Gastrocnemius medialis (tissue), 4 donors: ENCODE results near the gene METAP1. TPM values are rescaled to one million over a fixed set of nuclear protein-coding genes. Genes with fewer than 3 reads are reported as not detected.
"Not testable (repeated sequence)": the region's sequence is repeated elsewhere in the genome, so short reads cannot be mapped to it uniquely, and the experiment has no call there.

Experiments used
- ATAC-seq, 2 donors: fragments of 150-250 bp; one replicate each; pipeline ENCODE4 v1.9.1; 2016
- DNase-seq, 2 donors: peaks; one replicate each; pipeline ENCODE4 v3.0.0-alpha.2; 2019
- H3K27ac ChIP-seq, 4 donors: fragments of 200-600 bp; sonication (generic); 1 replicate in 1 of 4; 2 replicates in 3 of 4; pipeline ENCODE4 v1.5.1; 2016 to 2018; ENCODE audit warnings: mild to moderate bottlenecking in 2 of 4, moderate library complexity in 1 of 4
- H3K27me3 ChIP-seq, 3 donors: fragments of 200-600 bp; sonication (generic) in 2 of 3; 1 replicate in 1 of 3; 2 replicates in 2 of 3; pipeline versions ENCODE4 v1.5.1 to v1.6.0; 2016 to 2019; ENCODE audit warnings: mild to moderate bottlenecking in 1 of 3, moderate library complexity in 1 of 3
- H3K36me3 ChIP-seq, 2 donors: fragments of 200-600 bp; sonication (generic) in 1 of 2; one replicate each; pipeline ENCODE4 v1.5.1; 2017 to 2018
- H3K4me1 ChIP-seq, 2 donors: fragments of 200-600 bp; sonication (generic) in 1 of 2; one replicate each; pipeline ENCODE4 v1.5.1; 2016 to 2017; ENCODE audit warnings: mild to moderate bottlenecking in 2 of 2
- H3K4me3 ChIP-seq, 4 donors: fragments of 200-600 bp; sonication (generic) in 3 of 4; 1 replicate in 1 of 4; 2 replicates in 3 of 4; pipeline ENCODE4 v1.5.1; 2016 to 2019; ENCODE audit warnings: mild to moderate bottlenecking in 2 of 4
- H3K9me3 ChIP-seq, 3 donors: fragments of 200-600 bp; sonication (generic) in 2 of 3; 1 replicate in 1 of 3; 2 replicates in 2 of 3; pipeline ENCODE4 v1.5.1; 2016 to 2019
- CTCF ChIP-seq, 5 experiments: fragments of 450-650 bp in 3 of 5; fragments of 200-600 bp in 2 of 5; sonication (generic) in 2 of 5; IDR thresholded peaks in 4 of 5; conservative IDR thresholded peaks in 1 of 5; 1 replicate in 4 of 5; 2 replicates in 1 of 5; pipeline ENCODE4 v1.5.1; 2016 to 2019; ENCODE audit warnings: antibody characterized with exemption in 5 of 5, mild to moderate bottlenecking in 3 of 5, moderate library complexity in 3 of 5
- POLR2A ChIP-seq, 2 donors: fragments of 450-650 bp; IDR thresholded peaks; one replicate each; pipeline ENCODE4 v1.6.1; 2017; ENCODE audit warnings: antibody characterized with exemption in 2 of 2, mild to moderate bottlenecking in 2 of 2, moderate library complexity in 2 of 2
- in situ Hi-C, 4 donors: fragments of 200-750 bp; cut with MboI; loops; one replicate each; pipeline versions ENCODE4 v1.15.0 to v1.8.0; 2017; ENCODE audit warnings: low sequenced_read_pairs in 4 of 4
- intact Hi-C: fragments of 100-400 bp; cut with DNase I; formaldehyde crosslinking; loops from one replicate; pipeline ENCODE4 v1.15.1; 2023; ENCODE audit warnings: low total_unique reads
- total RNA-seq, 4 donors: library from RNA; depleted of rRNA; stranded (reverse); fragments of >200 nt; gene quantifications; one replicate each; pipeline versions ENCODE4 v1.1.0 to v1.2.3, GENCODE V29; 2016

METAP1 gene
- total RNA-seq, 4 donors from 2014 or later, result 33.3 to 45.0 (median 37.9) TPM

DNA sequence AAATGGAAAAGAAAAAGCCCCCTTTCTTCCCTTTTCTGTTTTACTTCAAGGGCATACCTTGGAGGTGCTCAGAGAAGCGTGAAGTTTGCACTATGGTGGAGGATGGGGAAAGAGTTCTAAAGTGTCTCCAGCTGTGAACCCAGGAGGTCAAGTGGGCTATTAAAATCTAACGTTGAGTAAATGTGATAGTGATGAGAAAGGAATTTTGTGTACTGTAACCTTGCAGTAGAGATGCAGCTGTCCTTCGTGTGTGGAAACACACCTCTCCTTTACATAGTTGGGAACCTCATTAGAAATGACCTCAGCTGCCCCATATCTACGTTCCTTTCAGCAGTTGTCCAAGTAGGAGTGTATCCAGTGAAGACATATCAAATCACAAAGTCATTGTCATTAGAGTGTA lies 66.6 kb downstream of the METAP1 start:
- peaks cover 7 to 29% of the 10 kb centered on the region in 2 donors for H3K4me1 ChIP-seq
- H3K4me3 ChIP-seq, result no peak overlapping the region
- ATAC-seq (peak; percentile 89 to 93), DNase-seq (peak; percentile 19 to 56)
- intact Hi-C loops, result loop anchor here (5.0 kb wide), 1 partner anchor 135 kb away; the partner anchor contains the start of gene EIF4E
- H3K27me3 ChIP-seq, result no peaks in the 10 kb centered on the region
- in situ Hi-C loops, result loop anchor here in 2 of 4 donors (25.0 kb wide), 1 partner anchor 125 kb away; the partner anchor contains the start of gene EIF4E (in 2 of the 2)
- no peaks in the 10 kb centered on the region for H3K9me3 ChIP-seq
- peak overlapping the region; percentile 45 to 81 (median 64) for H3K27ac ChIP-seq
- TF ChIP-seq POLR2A (IDR thresholded peaks at IDR 0.05) (no peak), CTCF (IDR thresholded peaks at IDR 0.05 in 4 of 5, conservative IDR thresholded peaks at IDR 0.05 in 1 of 5) (no peak)
- peaks cover 0 to 7% of the 10 kb centered on the region in 2 donors for H3K36me3 ChIP-seq

- H3K27ac ChIP-seq, intact Hi-C loops, H3K4me3 ChIP-seq, H3K36me3 ChIP-seq, H3K9me3 ChIP-seq, DNase-seq, H3K27me3 ChIP-seq, ATAC-seq: not testable (repeated sequence)
- H3K4me1 ChIP-seq, result peaks cover 5 to 22% of the 10 kb centered on the region in 2 donors
- in situ Hi-C loops, result loop anchor here in 2 of 4 donors (25.0 kb wide), 1 partner anchor 128 kb away; the partner anchor contains the start of gene EIF4E (in 2 of the 2)
Measured at GRCh38 chr4:99065521-99065920, 70.0 kb downstream of the METAP1 start.

- DNase-seq (no peak), ATAC-seq (no peak)
- intact Hi-C loops (no loop called here), in situ Hi-C loops (loop anchor here in 2 of 4 donors (25.0 kb wide), 1 partner anchor 130 kb away; the partner anchor contains the start of gene EIF4E (in 2 of the 2))
- Histone ChIP-seq H3K36me3 (peaks cover 0 to 24% of the 10 kb centered on the region in 2 donors), H3K9me3 (no peaks in the 10 kb centered on the region), H3K27ac (no peak overlapping the region), H3K4me3 (no peak overlapping the region), H3K27me3 (no peaks in the 10 kb centered on the region), H3K4me1 (peaks cover 0 to 5% of the 10 kb centered on the region in 2 donors)
- TF ChIP-seq POLR2A (IDR thresholded peaks at IDR 0.05) (no peak), CTCF (IDR thresholded peaks at IDR 0.05 in 4 of 5, conservative IDR thresholded peaks at IDR 0.05 in 1 of 5) (no peak)
Measured at GRCh38 chr4:99067617-99068016, 72.1 kb downstream of the METAP1 start.

GRCh38 chr4:99071159-99071558 lies 75.6 kb downstream of the METAP1 start:
- in situ Hi-C loops (loop anchor here in 2 of 4 donors (25.0 kb wide), 1 partner anchor 134 kb away; the partner anchor contains the start of gene EIF4E (in 2 of the 2)), intact Hi-C loops (no loop called here)
- ATAC-seq (no peak), DNase-seq (no peak)
- no peak overlapping the region for H3K27ac ChIP-seq
- TF ChIP-seq CTCF (IDR thresholded peaks at IDR 0.05 in 4 of 5, conservative IDR thresholded peaks at IDR 0.05 in 1 of 5) (no peak), POLR2A (IDR thresholded peaks at IDR 0.05) (no peak)
- H3K27me3 ChIP-seq, result no peaks in the 10 kb centered on the region
- no peak overlapping the region for H3K4me3 ChIP-seq
- no peaks in the 10 kb centered on the region for H3K4me1 ChIP-seq
- no peaks in the 10 kb centered on the region for H3K9me3 ChIP-seq
- H3K36me3 ChIP-seq, result peaks cover 0 to 56% of the 10 kb centered on the region in 2 donors

DNA sequence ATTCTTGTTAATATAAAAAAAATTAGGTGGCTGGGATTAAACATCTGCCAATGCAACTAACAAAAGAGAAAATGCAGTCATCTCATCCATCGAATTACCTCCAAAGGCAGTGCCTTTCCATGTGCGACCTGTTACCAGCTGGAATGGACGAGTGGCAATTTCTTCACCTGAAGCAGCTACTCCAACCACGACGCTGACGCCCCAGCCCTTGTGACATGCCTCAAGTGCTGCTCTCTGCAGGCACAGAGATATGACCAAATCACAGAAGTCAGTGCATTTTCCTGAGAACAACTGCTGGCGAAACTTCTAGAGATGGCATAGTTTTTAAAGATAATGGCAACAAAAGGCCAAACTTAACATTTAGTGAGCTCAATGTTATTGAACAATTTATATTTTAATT lies 79.3 kb downstream of the METAP1 start:
- no peak for ATAC-seq
- H3K36me3 ChIP-seq, result peaks cover 0 to 65% of the 10 kb centered on the region in 2 donors
- intact Hi-C loops (no loop called here), in situ Hi-C loops (loop anchor here in 2 of 4 donors (25.0 kb wide), 1 partner anchor 138 kb away; the partner anchor contains the start of gene EIF4E (in 2 of the 2))
- no peak for DNase-seq
- no peaks in the 10 kb centered on the region for H3K4me1 ChIP-seq
- H3K4me3 ChIP-seq, result no peak overlapping the region
- no peaks in the 10 kb centered on the region for H3K9me3 ChIP-seq
- no peaks in the 10 kb centered on the region for H3K27me3 ChIP-seq
- TF ChIP-seq CTCF (IDR thresholded peaks at IDR 0.05 in 4 of 5, conservative IDR thresholded peaks at IDR 0.05 in 1 of 5), result no peak
- TF ChIP-seq POLR2A (IDR thresholded peaks at IDR 0.05), result no peak
- no peak overlapping the region for H3K27ac ChIP-seq
